Fibroblast of lung (primary cell): ENCODE results near the gene VPS54.

Source experiments
- CTCF ChIP-seq, 2 donors: IDR thresholded peaks in 1 of 2; conservative IDR thresholded peaks in 1 of 2; 1 replicate in 1 of 2; 2 replicates in 1 of 2; pipeline ENCODE4 v1.5.1; 2011 to 2012; ENCODE audit warnings: low read length in 2 of 2, control low read depth in 1 of 2, inconsistent platforms in 1 of 2, low read depth in 1 of 2, mild to moderate bottlenecking in 1 of 2
- EZH2 ChIP-seq: IDR thresholded peaks from 2 replicates; pipeline ENCODE4 v1.5.1; 2012; ENCODE audit warnings: low read length, control low read depth, mild to moderate bottlenecking; ENCODE audit errors: missing control alignments

- TF ChIP-seq CTCF (conservative IDR thresholded peaks at IDR 0.05 in 1 of 2, IDR thresholded peaks at IDR 0.05 in 1 of 2; ENCODE audit: low read depth in 1 of 2, low read length in 2 of 2) (no peak), EZH2 (no peak)
Observed at GRCh38 chr2:63992061-63992685, 27.1 kb downstream of the VPS54 start.
